ENCODE results near the gene PEX10.
A peak's percentile ranks its signal among the peaks of the same experiment; 100 is the strongest.

The PEX10 gene

DNA sequence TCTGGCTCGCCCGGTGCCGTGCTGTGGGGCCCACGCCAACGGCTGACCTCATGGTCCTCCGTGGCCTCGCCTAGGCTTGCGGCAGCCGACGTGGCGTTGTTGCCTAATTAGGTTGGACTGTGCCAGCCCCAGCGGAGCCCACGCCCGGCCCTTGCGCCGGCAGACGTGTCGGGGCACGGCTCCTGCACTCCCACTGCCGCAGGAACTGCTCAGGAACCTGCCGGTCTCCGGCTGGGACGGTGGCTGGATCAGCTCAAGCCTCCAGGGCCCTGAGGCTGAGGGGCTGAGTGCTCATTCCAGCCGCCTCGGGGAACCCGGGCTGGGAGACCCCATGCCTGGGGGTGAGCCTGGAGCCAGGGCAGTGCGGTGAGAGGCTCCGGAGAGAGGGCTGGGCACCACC is 16.1 kb upstream of the PEX10 start:
- ChIA-PET POLR2A (ENCODE audit: low non-redundant PET) (interaction anchor here (0.6 to 0.9 kb wide), 2 partner anchors 9 to 70 kb away, joined by 3 read pairs; no protein-coding TSS in a partner anchor), CTCF (no interaction called here)
- H3K27ac ChIP-seq, result peak overlapping the region; percentile 96
- DNase-seq (ENCODE audit: low spot score), result peak; percentile 78
- TF ChIP-seq, protein P1, sequence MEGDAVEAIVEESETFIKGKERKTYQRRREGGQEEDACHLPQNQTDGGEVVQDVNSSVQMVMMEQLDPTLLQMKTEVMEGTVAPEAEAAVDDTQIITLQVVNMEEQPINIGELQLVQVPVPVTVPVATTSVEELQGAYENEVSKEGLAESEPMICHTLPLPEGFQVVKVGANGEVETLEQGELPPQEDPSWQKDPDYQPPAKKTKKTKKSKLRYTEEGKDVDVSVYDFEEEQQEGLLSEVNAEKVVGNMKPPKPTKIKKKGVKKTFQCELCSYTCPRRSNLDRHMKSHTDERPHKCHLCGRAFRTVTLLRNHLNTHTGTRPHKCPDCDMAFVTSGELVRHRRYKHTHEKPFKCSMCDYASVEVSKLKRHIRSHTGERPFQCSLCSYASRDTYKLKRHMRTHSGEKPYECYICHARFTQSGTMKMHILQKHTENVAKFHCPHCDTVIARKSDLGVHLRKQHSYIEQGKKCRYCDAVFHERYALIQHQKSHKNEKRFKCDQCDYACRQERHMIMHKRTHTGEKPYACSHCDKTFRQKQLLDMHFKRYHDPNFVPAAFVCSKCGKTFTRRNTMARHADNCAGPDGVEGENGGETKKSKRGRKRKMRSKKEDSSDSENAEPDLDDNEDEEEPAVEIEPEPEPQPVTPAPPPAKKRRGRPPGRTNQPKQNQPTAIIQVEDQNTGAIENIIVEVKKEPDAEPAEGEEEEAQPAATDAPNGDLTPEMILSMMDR (conservative IDR thresholded peaks at IDR 0.05; ENCODE audit: low read depth), result no peak

DNA sequence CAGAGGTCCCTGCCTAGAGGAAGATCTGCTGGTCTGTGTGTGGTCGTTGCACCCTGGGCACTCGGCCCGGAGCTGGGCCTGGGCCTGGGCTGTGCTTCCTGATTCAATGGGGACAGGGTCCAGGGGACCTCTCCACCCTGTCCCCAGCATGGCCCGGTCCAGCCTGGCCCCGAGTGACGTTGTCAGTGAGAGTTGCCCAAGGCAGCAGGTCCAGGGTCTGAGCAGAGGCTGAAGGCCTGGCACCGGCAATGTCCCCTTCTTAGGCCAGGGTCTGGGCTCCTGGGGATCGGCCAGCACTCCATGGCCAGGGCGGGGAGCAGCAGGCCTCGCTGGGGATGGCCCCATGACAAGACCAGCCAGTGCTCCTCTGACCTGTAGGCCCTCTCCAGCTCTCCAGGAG is 15.6 kb upstream of the PEX10 start:
- peak overlapping the region; percentile 96 for H3K27ac ChIP-seq
- TF ChIP-seq, protein P1 (conservative IDR thresholded peaks at IDR 0.05; ENCODE audit: low read depth), result no peak
- ChIA-PET POLR2A (ENCODE audit: low non-redundant PET) (interaction anchor here (0.5 to 0.9 kb wide), 3 partner anchors 8 to 71 kb away, joined by 3 to 5 read pairs (median 3); no protein-coding TSS in a partner anchor), CTCF (interaction anchor here (2.5 kb wide), 1 partner anchor 13 kb away, joined by 10 read pairs; no protein-coding TSS in a partner anchor)
- DNase-seq (ENCODE audit: low spot score), result no peak

DNA sequence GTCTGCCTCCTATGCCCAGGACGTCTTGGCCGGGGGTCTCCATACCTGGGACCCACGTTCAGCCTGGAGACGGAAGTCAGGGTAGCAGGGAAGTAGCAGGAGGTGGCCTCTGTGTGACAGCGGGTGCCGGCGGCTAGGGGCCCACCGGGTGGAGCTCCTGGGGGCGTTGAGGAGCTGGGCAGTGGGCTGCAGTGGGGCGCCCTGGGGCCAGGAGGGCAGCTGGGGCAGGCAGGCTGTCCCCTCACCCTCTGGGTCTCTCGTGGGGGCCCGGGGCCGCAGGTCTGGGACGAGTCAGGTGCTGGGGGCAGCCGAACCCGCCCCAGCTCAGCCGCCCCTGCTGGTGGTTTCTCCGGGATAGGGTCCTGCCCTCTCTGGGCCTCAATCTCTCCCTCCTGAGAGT is 14.7 kb upstream of the PEX10 start:
- peak overlapping the region; percentile 96 for H3K27ac ChIP-seq
- ChIA-PET POLR2A (ENCODE audit: low non-redundant PET) (no interaction called here), CTCF (interaction anchor here (0.6 to 2.5 kb wide), 3 partner anchors 12 to 73 kb away, joined by 4 to 10 read pairs (median 5); no protein-coding TSS in a partner anchor)
- TF ChIP-seq, protein P1 (conservative IDR thresholded peaks at IDR 0.05; ENCODE audit: low read depth), result no peak
- DNase-seq (ENCODE audit: low spot score), result no peak

DNA sequence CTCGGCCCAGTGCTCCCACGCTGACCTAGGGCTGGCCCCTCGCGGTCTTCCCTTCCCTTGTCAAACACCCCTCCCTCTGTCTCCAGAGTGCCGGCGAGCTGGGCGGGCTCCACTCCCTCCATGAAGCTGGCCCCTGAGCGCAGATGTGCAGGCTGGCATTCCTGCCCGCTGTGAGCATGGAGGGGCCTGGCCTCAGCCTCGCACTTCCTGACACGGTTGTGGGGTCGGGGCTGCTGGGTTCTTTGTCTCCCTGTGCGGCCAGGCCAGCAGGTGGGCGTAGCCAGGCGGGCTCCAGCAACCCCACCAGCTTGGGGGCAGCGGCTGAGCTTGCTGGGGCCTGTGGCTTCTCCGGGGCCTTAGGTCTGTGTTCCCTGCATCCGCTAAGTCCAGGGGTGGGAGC is 14.2 kb upstream of the PEX10 start:
- peak overlapping the region; percentile 96 for H3K27ac ChIP-seq
- TF ChIP-seq, protein P1 (conservative IDR thresholded peaks at IDR 0.05; ENCODE audit: low read depth), result no peak
- no peak for DNase-seq (ENCODE audit: low spot score)

DNA sequence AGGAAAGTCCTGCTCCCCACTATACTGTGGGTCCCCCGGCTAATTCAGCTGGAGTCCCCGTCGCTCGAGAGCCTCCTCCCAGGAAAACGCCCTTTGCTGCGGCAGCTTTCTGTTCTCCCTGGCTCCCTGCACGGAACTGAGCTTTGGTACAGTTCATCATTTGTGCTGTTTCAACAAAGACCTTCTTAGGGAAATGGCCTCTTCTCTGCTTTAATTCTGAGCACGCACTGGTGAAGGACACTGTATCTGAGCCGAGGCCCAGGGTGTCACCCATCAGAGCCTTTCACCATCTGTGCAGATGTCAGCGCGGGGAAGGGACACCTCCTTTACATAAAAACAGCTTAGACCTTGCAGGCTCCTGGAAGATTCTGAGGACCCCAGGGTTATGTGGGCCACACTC is 13.5 kb upstream of the PEX10 start:
- TF ChIP-seq, protein P1 (conservative IDR thresholded peaks at IDR 0.05; ENCODE audit: low read depth), result no peak
- ChIA-PET POLR2A (ENCODE audit: low non-redundant PET) (no interaction called here), CTCF (interaction anchor here (0.7 to 2.5 kb wide), 2 partner anchors 11 to 136 kb away, joined by 3 to 10 read pairs; no protein-coding TSS in a partner anchor)
- no peak for DNase-seq (ENCODE audit: low spot score)
- H3K27ac ChIP-seq, result peak overlapping the region; percentile 96

More for the DNA sequence above, 14.2 kb upstream of the PEX10 start:
- ChIA-PET CTCF (interaction anchor here (0.6 to 2.5 kb wide), 2 partner anchors 11 to 74 kb away, joined by 4 to 10 read pairs; no protein-coding TSS in a partner anchor), POLR2A (ENCODE audit: low non-redundant PET) (interaction anchor here (0.6 kb wide), 1 partner anchor 99 kb away, joined by 3 read pairs; no protein-coding TSS in a partner anchor)

DNA sequence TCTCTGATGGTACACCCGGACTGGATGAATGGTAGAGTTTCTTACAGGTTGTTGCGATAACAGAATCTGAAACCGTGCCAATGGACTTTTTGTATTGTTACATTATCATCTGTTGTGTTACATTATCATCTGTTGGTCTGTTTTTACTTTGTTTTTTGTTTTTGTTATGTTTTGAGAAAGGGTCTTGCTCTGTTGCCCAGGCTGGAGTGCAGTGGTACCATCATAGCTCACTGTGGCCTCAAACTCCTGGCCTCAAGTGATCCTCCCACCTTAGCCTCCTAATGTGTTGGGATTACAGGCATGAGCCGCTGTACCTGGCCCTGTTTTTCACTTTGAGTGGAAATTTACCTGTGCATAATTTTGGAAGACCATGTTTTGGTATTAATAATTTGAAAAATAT is 10.2 kb upstream of the PEX10 start:
- ChIA-PET POLR2A (ENCODE audit: low non-redundant PET) (no interaction called here), CTCF (no interaction called here)
- TF ChIP-seq, protein P1 (conservative IDR thresholded peaks at IDR 0.05; ENCODE audit: low read depth), result no peak
- DNase-seq (ENCODE audit: low spot score), result no peak
- no peak overlapping the region for H3K27ac ChIP-seq
